Activated CD8-positive, alpha-beta memory T cell treated with anti-CD3 and anti-CD28 coated beads for 4 hours (primary cell): ENCODE measurements around the gene RHOXF1.
"Not testable (repeated sequence)": the region's sequence is repeated elsewhere in the genome, so short reads cannot be mapped to it uniquely, and the experiment has no call there.

ENCODE experiments used
- DNase-seq, 2 donors: peaks; one replicate each; pipeline ENCODE4 v3.0.0-alpha.2; 2020; ENCODE audit warnings: low read depth in 2 of 2

The RHOXF1 gene

DNA sequence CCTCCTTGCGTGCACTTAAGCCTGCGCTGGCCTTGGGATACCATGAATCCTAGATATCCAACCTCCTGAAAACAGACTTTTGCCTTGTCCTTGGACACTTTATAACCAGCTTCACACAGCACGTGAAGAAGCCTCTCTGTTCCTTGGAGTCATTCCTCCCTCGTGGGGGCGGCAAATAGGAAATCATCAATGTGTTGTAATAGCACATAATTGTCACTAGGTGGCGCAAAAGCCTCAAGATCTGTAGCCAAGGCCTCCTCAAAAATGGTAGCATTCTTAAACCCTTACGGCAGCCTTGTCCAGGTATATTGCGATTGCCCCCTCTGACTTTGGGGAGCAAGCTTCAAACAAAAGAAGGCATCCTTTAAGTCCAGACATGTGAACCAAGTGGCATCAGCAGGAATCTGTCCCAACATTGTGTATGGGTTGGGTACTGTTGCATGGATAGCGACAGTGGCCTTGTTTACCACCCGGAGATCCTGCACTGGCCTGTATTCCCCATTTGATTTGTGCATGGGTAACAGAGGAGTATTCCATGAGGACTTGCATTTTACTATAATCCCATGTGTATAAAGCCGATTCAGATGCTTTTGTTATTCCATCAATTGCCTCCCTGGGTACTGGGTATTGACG is 30.0 kb downstream of the RHOXF1 start:
- DNase-seq, result not testable (repeated sequence)

DNA sequence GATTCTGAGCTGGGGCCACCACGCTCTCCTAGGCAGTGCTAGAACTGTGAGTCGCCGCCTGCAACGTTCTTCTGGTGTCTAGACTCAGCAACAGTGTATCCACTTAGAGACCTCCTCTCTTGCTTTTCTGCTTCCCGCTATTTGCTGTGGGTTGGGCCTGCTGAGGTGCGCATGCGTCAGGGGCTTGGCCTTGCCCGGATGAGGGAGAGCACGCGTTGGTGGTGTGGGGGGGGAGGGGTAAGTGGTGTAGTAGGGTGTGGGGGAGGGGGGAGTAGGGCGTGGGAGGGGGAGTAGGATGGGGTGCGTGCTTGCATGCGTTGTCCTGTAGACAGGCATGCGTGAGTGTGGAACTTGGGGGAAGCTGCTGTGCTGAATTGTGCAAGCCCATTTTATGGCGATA is 38.1 kb downstream of the RHOXF1 start, which contains the start of gene RHOXF2B:
TSS of gene RHOXF2B (minus strand) at position 101 of the 400 bp plus-strand sequence. CDS start 138 bp downstream, outside the sequence.
- not testable (repeated sequence) for DNase-seq

DNA sequence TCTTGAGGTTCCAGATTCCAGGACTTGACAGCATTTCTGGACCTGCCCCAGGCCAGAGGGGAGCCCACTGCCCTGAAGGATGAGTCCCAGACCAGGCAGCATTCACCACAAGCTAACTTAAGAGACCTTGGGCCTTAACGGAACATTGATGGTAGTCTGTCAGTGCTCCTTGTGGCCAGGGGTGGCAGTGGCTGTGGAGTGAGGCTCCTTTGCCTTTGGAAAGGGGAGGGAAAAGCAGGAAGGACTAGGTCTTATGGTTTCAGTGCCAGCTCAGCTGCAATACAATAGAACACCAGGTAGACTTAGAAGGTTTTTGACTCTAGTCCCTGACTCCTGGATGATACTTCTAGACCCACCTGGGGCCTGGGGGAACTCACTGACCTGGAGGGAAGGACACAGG is 49.5 kb downstream of the RHOXF1 start:
- DNase-seq, result not testable (repeated sequence)
